Panc1 (cell line): ENCODE data around the gene MARS2.

Experiments used
- TF ChIP-seq, protein P1 (sequence below), 2 experiments: IDR thresholded peaks; 2 replicates each; pipeline ENCODE4 v1.6.1; 2011 to 2012; ENCODE audit warnings: low read depth in 2 of 2, control low read depth in 1 of 2, low read length in 1 of 2, mild to moderate bottlenecking in 1 of 2, moderate library complexity in 1 of 2; ENCODE audit not compliant: insufficient read depth in 1 of 2
- TF ChIP-seq, protein P2 (sequence below): fragments of 450-650 bp; IDR thresholded peaks from 2 replicates; pipeline ENCODE4 v1.5.1; 2017; ENCODE audit warnings: mild to moderate bottlenecking

DNA sequence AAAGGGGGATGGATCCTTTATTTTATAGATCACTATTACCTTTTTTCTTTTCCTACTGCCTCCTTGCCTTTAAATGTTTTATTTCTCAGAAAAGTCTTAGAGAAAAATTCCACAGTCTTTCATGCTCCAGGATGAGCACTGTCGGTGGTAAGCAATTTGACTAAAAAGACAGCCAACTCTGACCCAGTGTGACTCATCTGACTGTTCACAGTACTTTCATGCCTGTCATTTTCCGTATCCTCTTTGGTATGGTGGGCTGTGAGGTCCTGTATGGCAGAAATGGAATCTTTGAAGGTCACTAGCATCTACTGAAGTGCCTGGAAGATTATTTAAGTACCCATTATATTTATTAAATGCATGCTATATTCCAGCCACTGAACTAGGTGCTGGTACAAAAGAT, 27.7 kb upstream of the MARS2 start:
- TF ChIP-seq, protein P1, sequence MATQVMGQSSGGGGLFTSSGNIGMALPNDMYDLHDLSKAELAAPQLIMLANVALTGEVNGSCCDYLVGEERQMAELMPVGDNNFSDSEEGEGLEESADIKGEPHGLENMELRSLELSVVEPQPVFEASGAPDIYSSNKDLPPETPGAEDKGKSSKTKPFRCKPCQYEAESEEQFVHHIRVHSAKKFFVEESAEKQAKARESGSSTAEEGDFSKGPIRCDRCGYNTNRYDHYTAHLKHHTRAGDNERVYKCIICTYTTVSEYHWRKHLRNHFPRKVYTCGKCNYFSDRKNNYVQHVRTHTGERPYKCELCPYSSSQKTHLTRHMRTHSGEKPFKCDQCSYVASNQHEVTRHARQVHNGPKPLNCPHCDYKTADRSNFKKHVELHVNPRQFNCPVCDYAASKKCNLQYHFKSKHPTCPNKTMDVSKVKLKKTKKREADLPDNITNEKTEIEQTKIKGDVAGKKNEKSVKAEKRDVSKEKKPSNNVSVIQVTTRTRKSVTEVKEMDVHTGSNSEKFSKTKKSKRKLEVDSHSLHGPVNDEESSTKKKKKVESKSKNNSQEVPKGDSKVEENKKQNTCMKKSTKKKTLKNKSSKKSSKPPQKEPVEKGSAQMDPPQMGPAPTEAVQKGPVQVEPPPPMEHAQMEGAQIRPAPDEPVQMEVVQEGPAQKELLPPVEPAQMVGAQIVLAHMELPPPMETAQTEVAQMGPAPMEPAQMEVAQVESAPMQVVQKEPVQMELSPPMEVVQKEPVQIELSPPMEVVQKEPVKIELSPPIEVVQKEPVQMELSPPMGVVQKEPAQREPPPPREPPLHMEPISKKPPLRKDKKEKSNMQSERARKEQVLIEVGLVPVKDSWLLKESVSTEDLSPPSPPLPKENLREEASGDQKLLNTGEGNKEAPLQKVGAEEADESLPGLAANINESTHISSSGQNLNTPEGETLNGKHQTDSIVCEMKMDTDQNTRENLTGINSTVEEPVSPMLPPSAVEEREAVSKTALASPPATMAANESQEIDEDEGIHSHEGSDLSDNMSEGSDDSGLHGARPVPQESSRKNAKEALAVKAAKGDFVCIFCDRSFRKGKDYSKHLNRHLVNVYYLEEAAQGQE (IDR thresholded peaks at IDR 0.05; ENCODE audit: insufficient read depth in 1 of 2, low read depth in 2 of 2, low read length in 1 of 2) = no peak
- TF ChIP-seq, protein P2, sequence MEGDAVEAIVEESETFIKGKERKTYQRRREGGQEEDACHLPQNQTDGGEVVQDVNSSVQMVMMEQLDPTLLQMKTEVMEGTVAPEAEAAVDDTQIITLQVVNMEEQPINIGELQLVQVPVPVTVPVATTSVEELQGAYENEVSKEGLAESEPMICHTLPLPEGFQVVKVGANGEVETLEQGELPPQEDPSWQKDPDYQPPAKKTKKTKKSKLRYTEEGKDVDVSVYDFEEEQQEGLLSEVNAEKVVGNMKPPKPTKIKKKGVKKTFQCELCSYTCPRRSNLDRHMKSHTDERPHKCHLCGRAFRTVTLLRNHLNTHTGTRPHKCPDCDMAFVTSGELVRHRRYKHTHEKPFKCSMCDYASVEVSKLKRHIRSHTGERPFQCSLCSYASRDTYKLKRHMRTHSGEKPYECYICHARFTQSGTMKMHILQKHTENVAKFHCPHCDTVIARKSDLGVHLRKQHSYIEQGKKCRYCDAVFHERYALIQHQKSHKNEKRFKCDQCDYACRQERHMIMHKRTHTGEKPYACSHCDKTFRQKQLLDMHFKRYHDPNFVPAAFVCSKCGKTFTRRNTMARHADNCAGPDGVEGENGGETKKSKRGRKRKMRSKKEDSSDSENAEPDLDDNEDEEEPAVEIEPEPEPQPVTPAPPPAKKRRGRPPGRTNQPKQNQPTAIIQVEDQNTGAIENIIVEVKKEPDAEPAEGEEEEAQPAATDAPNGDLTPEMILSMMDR = no peak
